ENCODE data around the gene EPHB2.

EPHB2 gene

GRCh38 chr1:22804969-22805671 is 94.5 kb downstream of the EPHB2 start:
- no peak for DNase-seq

- DNase-seq: no peak
Measured at GRCh38 chr1:22805672-22806038, 95.0 kb downstream of the EPHB2 start.

- DNase-seq: no peak
Measured at GRCh38 chr1:22806584-22806983, 95.9 kb downstream of the EPHB2 start.

- no peak for DNase-seq
Measured at GRCh38 chr1:22807340-22807739, 96.7 kb downstream of the EPHB2 start.

- no peak for DNase-seq
Measured at GRCh38 chr1:22808186-22808675, 97.6 kb downstream of the EPHB2 start.

- DNase-seq: peak; percentile 64
Measured at GRCh38 chr1:22808676-22809483, 98.2 kb downstream of the EPHB2 start.

GRCh38 chr1:22809783-22810182 is 99.1 kb downstream of the EPHB2 start:
- DNase-seq: no peak

GRCh38 chr1:22810378-22810777 is 99.7 kb downstream of the EPHB2 start:
- no peak for DNase-seq

- no peak for DNase-seq
Measured at GRCh38 chr1:22812092-22812880, 101.6 kb downstream of the EPHB2 start.

GRCh38 chr1:22812993-22813790 is 102.6 kb downstream of the EPHB2 start:
- DNase-seq: no peak

GRCh38 chr1:22814176-22815042 is 103.8 kb downstream of the EPHB2 start:
- peak; percentile 90 for DNase-seq

- DNase-seq: no peak
Measured at GRCh38 chr1:22815043-22815365, 104.4 kb downstream of the EPHB2 start.

- DNase-seq: peak; percentile 88
Measured at GRCh38 chr1:22815421-22816066, 104.9 kb downstream of the EPHB2 start.

- no peak for DNase-seq
Measured at GRCh38 chr1:22816067-22816775, 105.6 kb downstream of the EPHB2 start.

GRCh38 chr1:22816803-22817202 is 106.2 kb downstream of the EPHB2 start:
- DNase-seq: no peak

- no peak for DNase-seq
Measured at GRCh38 chr1:22817462-22817861, 106.8 kb downstream of the EPHB2 start.

GRCh38 chr1:22818061-22818770 is 107.6 kb downstream of the EPHB2 start:
- no peak for DNase-seq

GRCh38 chr1:22819361-22819760 is 108.7 kb downstream of the EPHB2 start:
- DNase-seq: no peak

- DNase-seq: no peak
Measured at GRCh38 chr1:22821027-22821426, 110.4 kb downstream of the EPHB2 start.

- DNase-seq: no peak
Measured at GRCh38 chr1:22822371-22822770, 111.7 kb downstream of the EPHB2 start.
